GM23248 (cell line): ENCODE results near the gene GJC2.

Source experiments
- EZH2 ChIP-seq: fragments of 200-600 bp; sonication (generic); IDR thresholded peaks from 2 replicates; pipeline ENCODE4 v1.6.1; 2018; ENCODE audit warnings: antibody characterized with exemption, mild to moderate bottlenecking; ENCODE audit not compliant: insufficient read depth, poor library complexity, severe bottlenecking
- EZH2phosphoT487 ChIP-seq: fragments of 200-600 bp; sonication (generic); IDR thresholded peaks from 2 replicates; pipeline ENCODE4 v1.6.1; 2018; ENCODE audit warnings: antibody characterized with exemption, moderate library complexity, mild to moderate bottlenecking, low read depth; ENCODE audit not compliant: insufficient read depth

- TF ChIP-seq EZH2phosphoT487: no peak
- no peak for TF ChIP-seq EZH2
Observed at GRCh38 chr1:228136901-228137300, 12.8 kb upstream of the GJC2 start.
